Measurements from ENCODE around the gene PAPSS1. TPM values are rescaled to one million over a fixed set of nuclear protein-coding genes. Genes with fewer than 3 reads are reported as not detected.

The PAPSS1 gene
- total and polyA plus RNA-seq, 2 of the 8 experiments (the other 6 are each of a cell fraction or from before 2014, with no cell fraction given): 79.2 to 98.5 TPM

GRCh38 chr4:107572281-107572680, 147.8 kb downstream of the PAPSS1 start (continued):
- no peak for TF ChIP-seq SUZ12 (IDR thresholded peaks at IDR 0.05; ENCODE audit: low read length)
- no peak for TF ChIP-seq NRF1 (IDR thresholded peaks at IDR 0.05; ENCODE audit: low read depth, low read length)
- no peak for TF ChIP-seq TCF12 (IDR thresholded peaks at IDR 0.05; ENCODE audit: low read depth, low read length)
- TF ChIP-seq ATF3 (IDR thresholded peaks at IDR 0.05; ENCODE audit: insufficient read depth, low read depth, low read length): no peak

Measured in H1 (cell line).